Peyer's patch (tissue), 4 donors: ENCODE data around the gene WDR43. TPM values are rescaled to one million over a fixed set of nuclear protein-coding genes. Genes with fewer than 3 reads are reported as not detected.

Source experiments
- DNase-seq, 3 donors: peaks; one replicate each; pipeline ENCODE4 v3.0.0-alpha.2; 2017 to 2019
- H3K27ac ChIP-seq, 4 donors: fragments of 200-600 bp; sonication (generic); one replicate each; pipeline ENCODE4 v1.5.1; 2016 to 2019
- H3K27me3 ChIP-seq, 2 donors: fragments of 200-600 bp; sonication (generic); one replicate each; pipeline ENCODE4 v1.5.1; 2019
- H3K36me3 ChIP-seq, 3 donors: fragments of 200-600 bp; sonication (generic); one replicate each; pipeline ENCODE4 v1.5.1; 2016 to 2019
- H3K4me1 ChIP-seq, 4 donors: fragments of 200-600 bp; sonication (generic); one replicate each; pipeline ENCODE4 v1.5.1; 2016 to 2019
- H3K4me3 ChIP-seq, 4 donors: fragments of 200-600 bp; sonication (generic); 1 replicate in 3 of 4; 2 replicates in 1 of 4; pipeline ENCODE4 v1.5.1; 2016 to 2019; ENCODE audit warnings: mild to moderate bottlenecking in 1 of 4
- H3K9me3 ChIP-seq, 4 donors: fragments of 200-600 bp; sonication (generic); one replicate each; pipeline ENCODE4 v1.5.1; 2016 to 2019; ENCODE audit warnings: mild to moderate bottlenecking in 1 of 4
- POLR2A ChIP-seq, 2 donors: fragments of 450-650 bp; IDR thresholded peaks; one replicate each; pipeline ENCODE4 v1.5.1; 2017; ENCODE audit warnings: antibody characterized with exemption in 2 of 2, mild to moderate bottlenecking in 2 of 2, moderate library complexity in 2 of 2
- total RNA-seq, 4 donors: library from RNA; depleted of rRNA; stranded (reverse); fragments of >200 nt; gene quantifications; one replicate each; pipeline ENCODE4 v1.1.0, GENCODE V29; 2016
- TF ChIP-seq, protein P1 (sequence below), 6 experiments: fragments of 450-650 bp in 4 of 6; fragments of 200-600 bp in 2 of 6; sonication (generic) in 1 of 6; IDR thresholded peaks; one replicate each; pipeline ENCODE4 v1.5.1; 2017 to 2019; ENCODE audit warnings: antibody characterized with exemption in 6 of 6, mild to moderate bottlenecking in 3 of 6, moderate library complexity in 1 of 6

WDR43 gene
- total RNA-seq, 4 donors from 2014 or later, result 17.4 to 98.2 (median 24.4) TPM

DNA sequence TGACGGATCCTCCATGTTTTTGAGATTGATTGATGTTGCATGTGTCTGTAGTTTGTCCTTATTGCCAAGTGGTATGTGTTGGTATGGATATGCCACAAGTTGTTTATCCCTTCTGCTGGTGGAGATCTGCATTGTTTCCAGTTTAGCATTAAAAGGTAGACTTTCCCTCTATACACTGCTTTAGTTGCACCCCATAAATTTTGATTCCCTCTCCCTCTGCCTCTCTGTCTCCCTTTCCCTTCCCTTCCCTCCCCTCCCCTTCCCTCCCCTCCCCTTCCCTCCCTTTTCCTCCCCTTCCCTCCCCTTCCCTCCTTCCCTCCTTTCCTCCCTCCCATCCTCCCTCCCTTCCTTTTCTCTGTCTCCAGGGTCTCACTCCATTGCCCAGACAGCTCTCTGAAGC, 68.0 kb downstream of the WDR43 start:
- Histone ChIP-seq H3K27me3 (no peaks in the 10 kb centered on the region), H3K36me3 (no peaks in the 10 kb centered on the region), H3K9me3 (no peaks in the 10 kb centered on the region), H3K4me1 (peaks cover 0 to 4% (median 0%) of the 10 kb centered on the region in 4 donors), H3K4me3 (no peak overlapping the region), H3K27ac (no peak overlapping the region)
- TF ChIP-seq, protein P1, sequence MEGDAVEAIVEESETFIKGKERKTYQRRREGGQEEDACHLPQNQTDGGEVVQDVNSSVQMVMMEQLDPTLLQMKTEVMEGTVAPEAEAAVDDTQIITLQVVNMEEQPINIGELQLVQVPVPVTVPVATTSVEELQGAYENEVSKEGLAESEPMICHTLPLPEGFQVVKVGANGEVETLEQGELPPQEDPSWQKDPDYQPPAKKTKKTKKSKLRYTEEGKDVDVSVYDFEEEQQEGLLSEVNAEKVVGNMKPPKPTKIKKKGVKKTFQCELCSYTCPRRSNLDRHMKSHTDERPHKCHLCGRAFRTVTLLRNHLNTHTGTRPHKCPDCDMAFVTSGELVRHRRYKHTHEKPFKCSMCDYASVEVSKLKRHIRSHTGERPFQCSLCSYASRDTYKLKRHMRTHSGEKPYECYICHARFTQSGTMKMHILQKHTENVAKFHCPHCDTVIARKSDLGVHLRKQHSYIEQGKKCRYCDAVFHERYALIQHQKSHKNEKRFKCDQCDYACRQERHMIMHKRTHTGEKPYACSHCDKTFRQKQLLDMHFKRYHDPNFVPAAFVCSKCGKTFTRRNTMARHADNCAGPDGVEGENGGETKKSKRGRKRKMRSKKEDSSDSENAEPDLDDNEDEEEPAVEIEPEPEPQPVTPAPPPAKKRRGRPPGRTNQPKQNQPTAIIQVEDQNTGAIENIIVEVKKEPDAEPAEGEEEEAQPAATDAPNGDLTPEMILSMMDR (IDR thresholded peaks at IDR 0.05), result no peak
- TF ChIP-seq POLR2A (IDR thresholded peaks at IDR 0.05), result no peak
- DNase-seq, result no peak

DNA sequence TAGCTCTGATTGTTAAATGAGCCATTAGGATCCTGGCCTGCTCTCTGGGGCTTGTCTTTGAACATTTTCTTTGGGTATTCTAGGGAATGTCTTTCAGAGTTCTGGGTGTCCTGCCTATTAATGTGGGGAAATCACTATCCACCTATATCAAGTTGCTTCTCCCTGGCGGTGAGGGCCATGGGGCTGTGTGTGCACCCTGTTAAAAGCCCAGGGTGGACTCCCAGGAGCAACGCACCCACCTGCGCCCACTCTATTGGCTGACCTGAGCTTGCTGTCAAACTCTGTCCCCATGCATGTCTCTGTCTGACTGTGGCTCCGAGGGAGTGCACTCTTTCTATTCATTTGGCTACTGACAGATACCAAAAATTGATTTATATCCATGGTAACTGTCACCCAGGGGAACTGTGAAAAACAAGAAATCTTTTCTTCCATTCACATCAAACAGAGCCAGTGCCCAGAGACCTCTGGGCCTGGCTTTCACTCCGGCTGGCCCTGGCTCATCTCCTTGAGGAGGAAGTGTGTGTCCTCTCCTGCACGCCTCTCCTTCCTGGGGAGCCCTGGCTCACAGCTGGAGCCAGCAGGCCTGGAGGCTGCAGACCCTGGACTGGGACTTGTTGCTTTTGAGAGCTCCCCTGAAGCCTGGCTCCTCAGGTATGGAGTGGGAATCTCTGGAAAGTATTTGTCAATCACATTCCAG, 76.1 kb downstream of the WDR43 start:
- Histone ChIP-seq H3K9me3 (no peaks in the 10 kb centered on the region), H3K27me3 (no peaks in the 10 kb centered on the region), H3K4me3 (no peak overlapping the region), H3K27ac (no peak overlapping the region), H3K36me3 (no peaks in the 10 kb centered on the region), H3K4me1 (no peaks in the 10 kb centered on the region)
- TF ChIP-seq, protein P1 (IDR thresholded peaks at IDR 0.05), result no peak
- TF ChIP-seq POLR2A (IDR thresholded peaks at IDR 0.05), result no peak
- no peak for DNase-seq

DNA sequence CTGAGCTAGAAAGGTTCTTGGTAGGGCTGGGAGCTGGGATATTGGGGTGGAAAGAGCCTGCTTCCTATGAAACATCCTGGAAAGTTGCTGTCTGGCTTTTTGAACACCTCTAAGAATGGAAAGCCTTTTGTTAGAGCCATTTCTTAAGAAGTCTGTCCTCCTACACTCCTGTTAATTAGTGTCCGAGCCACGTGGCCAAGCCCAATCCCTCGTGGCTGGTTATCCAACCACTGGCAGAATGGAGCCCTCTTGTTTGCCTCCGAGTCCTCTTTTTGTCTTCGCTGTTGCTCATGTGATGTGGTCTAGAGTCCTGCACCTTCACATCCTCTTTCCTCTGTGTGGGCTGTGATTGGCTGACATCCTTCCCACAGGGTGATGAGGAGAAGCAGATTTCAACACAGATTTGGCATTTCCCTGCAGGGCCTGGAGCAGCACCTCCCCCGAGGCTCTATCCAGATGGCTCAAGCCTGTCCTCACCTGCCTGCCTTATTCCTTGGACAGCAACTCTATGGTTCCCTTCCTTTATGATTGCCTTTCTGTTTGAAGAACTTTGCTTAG, 78.4 kb downstream of the WDR43 start:
- Histone ChIP-seq H3K27me3 (no peaks in the 10 kb centered on the region), H3K9me3 (no peaks in the 10 kb centered on the region), H3K27ac (no peak overlapping the region), H3K36me3 (no peaks in the 10 kb centered on the region), H3K4me1 (no peaks in the 10 kb centered on the region), H3K4me3 (no peak overlapping the region)
- no peak for TF ChIP-seq POLR2A (IDR thresholded peaks at IDR 0.05)
- TF ChIP-seq, protein P1 (IDR thresholded peaks at IDR 0.05), result no peak
- DNase-seq, result no peak

DNA sequence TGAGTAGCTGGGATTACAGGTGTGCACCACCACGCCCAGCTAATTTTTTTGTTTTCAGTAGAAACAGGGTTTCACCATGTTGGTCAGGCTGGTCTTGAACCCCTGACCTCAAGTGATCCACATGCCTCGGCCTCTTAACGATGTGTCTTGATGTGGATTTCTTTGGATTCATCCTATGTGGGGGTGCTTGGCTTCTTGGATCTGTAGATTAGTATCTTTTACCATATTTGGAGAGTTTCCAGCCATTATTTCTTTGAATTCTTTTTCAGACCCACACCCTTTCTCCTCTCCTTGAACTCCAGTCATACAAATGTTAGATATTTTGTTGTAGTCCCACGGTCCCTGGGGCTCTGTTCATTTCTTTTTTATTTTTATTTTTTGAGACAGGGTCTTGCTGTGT, 79.8 kb downstream of the WDR43 start:
- Histone ChIP-seq H3K4me3 (no peak overlapping the region), H3K9me3 (no peaks in the 10 kb centered on the region), H3K27me3 (no peaks in the 10 kb centered on the region), H3K36me3 (no peaks in the 10 kb centered on the region), H3K4me1 (no peaks in the 10 kb centered on the region), H3K27ac (no peak overlapping the region)
- TF ChIP-seq, protein P1 (IDR thresholded peaks at IDR 0.05), result no peak
- TF ChIP-seq POLR2A (IDR thresholded peaks at IDR 0.05), result no peak
- DNase-seq, result no peak

DNA sequence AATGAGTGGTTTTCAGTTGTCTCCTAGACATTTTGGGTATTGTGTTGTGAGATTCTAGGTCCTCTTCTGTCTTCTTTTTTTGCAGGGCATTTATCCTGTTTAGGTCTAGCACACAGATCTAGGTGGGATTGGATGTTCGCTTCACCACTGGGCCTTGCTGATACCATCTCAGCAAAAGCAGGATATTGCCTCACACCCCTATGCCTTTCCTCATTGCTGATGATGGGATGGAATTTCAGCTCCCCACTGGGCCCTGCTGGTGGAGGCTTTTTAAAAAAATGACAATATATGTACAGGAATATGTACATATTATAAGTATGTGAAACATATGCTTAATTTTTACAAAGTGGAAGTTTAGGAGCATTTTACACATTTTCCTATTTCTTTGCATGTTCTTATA, 81.2 kb downstream of the WDR43 start:
- H3K36me3 ChIP-seq, result no peaks in the 10 kb centered on the region
- DNase-seq, result no peak
- no peaks in the 10 kb centered on the region for H3K27me3 ChIP-seq
- no peaks in the 10 kb centered on the region for H3K9me3 ChIP-seq
- H3K4me3 ChIP-seq, result no peak overlapping the region
- TF ChIP-seq POLR2A (IDR thresholded peaks at IDR 0.05), result no peak
- TF ChIP-seq, protein P1 (IDR thresholded peaks at IDR 0.05), result no peak
- no peak overlapping the region for H3K27ac ChIP-seq
- H3K4me1 ChIP-seq, result no peaks in the 10 kb centered on the region
